Activated naive CD8-positive, alpha-beta T cell treated with anti-CD3 and anti-CD28 coated beads, Interleukin-2, amount 10 ng/mL, durations not matched to agents 7 days and 5 days (primary cell): ENCODE measurements around the gene EEF2. TPM values are rescaled to one million over a fixed set of nuclear protein-coding genes. Genes with fewer than 3 reads are reported as not detected.
A peak's percentile ranks its signal among the peaks of the same experiment; 100 is the strongest.

ENCODE experiments used
- ATAC-seq: fragments of 150-1000 bp; cut with Tn5 transposase; one replicate; pipeline ENCODE4 v1.10.0; 2021; ENCODE audit warnings: low read depth, moderate library complexity
- POLR2A ChIA-PET: fragments of 350-600 bp; sonication (Branson Sonifier 250); formaldehyde crosslinking; loops from one replicate; lab custom pipeline; 2021; ENCODE audit warnings: antibody characterized with exemption; lab: Charles Lee
- DNase-seq: peaks from one replicate; pipeline ENCODE4 v3.0.0; 2021
- H3K27ac Mint-ChIP-seq: one replicate; pipeline ENCODE4 v1.8.0; 2022; ENCODE audit warnings: mild to moderate bottlenecking, mixed read lengths
- H3K27me3 Mint-ChIP-seq: one replicate; pipeline ENCODE4 v1.8.0; 2022; ENCODE audit warnings: mild to moderate bottlenecking, moderate library complexity, mixed read lengths
- H3K36me3 Mint-ChIP-seq: one replicate; pipeline ENCODE4 v1.8.0; 2021; ENCODE audit warnings: mild to moderate bottlenecking, mixed read lengths
- H3K4me1 Mint-ChIP-seq: one replicate; pipeline ENCODE4 v1.8.0; 2021; ENCODE audit warnings: mixed read lengths
- H3K4me3 Mint-ChIP-seq: one replicate; pipeline ENCODE4 v1.8.0; 2022; ENCODE audit warnings: mild to moderate bottlenecking, moderate library complexity, mixed read lengths
- H3K9me3 Mint-ChIP-seq: one replicate; pipeline ENCODE4 v1.8.0; 2021; ENCODE audit warnings: mixed read lengths
- total RNA-seq, 2 experiments: library from RNA; stranded (reverse); gene quantifications; one replicate each; pipeline ENCODE4 v1.2.3, GENCODE V29; 2021

Gene EEF2
- total RNA-seq, result 1,000 to 10,000 TPM; 1,510 to 1,513 TPM

DNA sequence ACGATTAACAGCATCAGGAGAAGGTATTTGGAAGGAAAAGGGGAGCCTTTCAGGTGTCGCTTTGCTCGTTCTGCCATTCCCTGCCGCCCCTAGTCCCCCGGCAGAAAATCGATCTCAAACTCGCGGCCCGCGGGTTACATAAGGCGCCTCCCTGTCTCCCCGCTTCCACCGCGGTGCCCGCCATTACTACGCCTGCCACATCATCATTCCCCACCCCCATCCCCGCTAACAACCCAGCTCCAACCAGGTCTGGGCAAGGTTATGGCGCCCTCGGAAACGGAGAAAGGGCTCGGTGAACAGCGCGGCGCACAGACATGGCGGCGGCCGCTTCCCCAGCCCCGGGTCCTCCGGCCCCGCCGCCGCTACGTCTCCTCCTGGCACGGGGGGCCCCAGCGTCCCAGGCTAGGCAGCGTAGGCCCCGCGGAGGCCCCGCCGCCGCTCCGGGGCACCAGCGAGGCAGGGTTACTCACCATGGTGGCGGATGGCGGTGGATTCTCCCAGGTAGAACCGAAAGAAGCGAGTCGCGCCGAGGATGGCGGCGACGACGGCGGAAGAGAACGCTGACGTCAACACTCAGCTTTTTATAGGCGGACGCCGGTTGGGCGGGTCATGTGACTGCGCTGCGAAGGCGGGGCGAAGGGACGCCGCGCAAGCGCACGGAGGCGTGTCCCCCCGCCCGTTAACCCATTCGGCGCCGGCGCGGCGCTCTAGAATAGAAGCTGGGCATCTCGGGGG, at the start of gene EEF2:
Gene EEF2 (minus strand): TSS at position 556 of the 735 bp plus-strand sequence. CDS start 83 bp downstream, at position 473.
- DNase-seq, result peak; percentile 95
- peak; percentile 51 for ATAC-seq
- no peaks in the 10 kb centered on the region for H3K9me3 Mint-ChIP-seq
- peak within 1 kb of the TSS; percentile 98 for H3K4me3 Mint-ChIP-seq
- H3K27ac Mint-ChIP-seq, result peak within 1 kb of the TSS; percentile 98
- POLR2A ChIA-PET, result interaction anchor here (0.6 to 3.2 kb wide), 35 partner anchors 8 to 709 kb away, joined by 3 to 34 read pairs (median 4); partner anchors contain the start of genes ATCAY, DAPK3, HDGFL2 and MRPL54
- peaks cover 22% of the 10 kb centered on the region for H3K4me1 Mint-ChIP-seq
- peaks cover 26% of the 10 kb centered on the region for H3K36me3 Mint-ChIP-seq
- no peaks in the 10 kb centered on the region for H3K27me3 Mint-ChIP-seq

DNA sequence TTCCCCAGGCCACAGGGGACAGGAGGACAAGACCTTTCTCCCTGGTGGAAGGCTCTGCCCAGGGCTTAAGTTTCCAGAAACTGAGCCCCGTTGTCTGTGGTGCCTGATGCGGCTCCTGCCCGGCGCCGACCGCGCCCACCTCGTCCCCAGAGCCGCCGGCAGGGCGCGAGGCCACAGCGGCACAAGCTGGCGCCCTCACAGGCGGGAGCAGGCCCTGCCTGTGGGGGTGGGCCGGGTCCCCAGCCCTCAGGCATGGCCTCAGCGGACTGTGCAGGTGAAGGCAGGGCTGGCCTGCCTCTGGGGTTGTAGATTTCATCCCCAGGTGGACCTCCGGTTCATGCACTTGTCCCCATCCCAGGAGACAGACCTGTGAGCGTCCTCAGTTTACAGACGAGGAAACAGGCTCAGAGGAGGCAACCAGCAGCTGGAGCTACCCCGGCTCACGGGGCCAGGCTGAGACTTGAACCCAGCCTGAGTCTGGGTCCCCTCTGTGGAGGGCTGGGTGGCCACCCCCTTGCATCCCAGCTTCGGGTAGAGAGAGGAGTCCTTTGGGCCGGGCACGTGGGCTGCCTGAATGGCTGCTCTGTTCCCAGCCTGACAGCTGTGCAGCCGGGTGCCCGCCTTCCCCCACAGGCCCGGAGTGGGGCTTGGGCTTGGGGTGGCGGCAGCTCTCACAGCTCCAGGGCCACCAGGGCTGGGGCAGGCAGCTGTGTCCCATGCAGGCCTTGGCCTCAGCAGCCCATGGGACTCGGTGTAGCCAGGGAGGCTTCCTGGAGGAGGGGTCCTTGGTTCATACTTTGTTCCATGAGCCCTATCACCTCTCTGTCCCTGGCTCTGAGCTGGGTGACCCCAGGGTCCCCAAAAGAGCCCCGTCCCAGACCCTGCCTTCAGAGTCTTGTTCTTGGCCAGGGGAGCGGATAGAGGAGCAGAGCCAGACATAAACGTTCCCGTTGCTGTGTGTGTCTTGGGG, 49.1 kb upstream of the EEF2 start:
- H3K36me3 Mint-ChIP-seq, result peaks cover 2% of the 10 kb centered on the region
- ATAC-seq (no peak), DNase-seq (no peak)
- peak overlapping the region; percentile 32 for H3K27ac Mint-ChIP-seq
- no peaks in the 10 kb centered on the region for H3K9me3 Mint-ChIP-seq
- H3K4me1 Mint-ChIP-seq, result no peaks in the 10 kb centered on the region
- POLR2A ChIA-PET, result no interaction called here
- no peaks in the 10 kb centered on the region for H3K27me3 Mint-ChIP-seq
- H3K4me3 Mint-ChIP-seq, result no peak overlapping the region

DNA sequence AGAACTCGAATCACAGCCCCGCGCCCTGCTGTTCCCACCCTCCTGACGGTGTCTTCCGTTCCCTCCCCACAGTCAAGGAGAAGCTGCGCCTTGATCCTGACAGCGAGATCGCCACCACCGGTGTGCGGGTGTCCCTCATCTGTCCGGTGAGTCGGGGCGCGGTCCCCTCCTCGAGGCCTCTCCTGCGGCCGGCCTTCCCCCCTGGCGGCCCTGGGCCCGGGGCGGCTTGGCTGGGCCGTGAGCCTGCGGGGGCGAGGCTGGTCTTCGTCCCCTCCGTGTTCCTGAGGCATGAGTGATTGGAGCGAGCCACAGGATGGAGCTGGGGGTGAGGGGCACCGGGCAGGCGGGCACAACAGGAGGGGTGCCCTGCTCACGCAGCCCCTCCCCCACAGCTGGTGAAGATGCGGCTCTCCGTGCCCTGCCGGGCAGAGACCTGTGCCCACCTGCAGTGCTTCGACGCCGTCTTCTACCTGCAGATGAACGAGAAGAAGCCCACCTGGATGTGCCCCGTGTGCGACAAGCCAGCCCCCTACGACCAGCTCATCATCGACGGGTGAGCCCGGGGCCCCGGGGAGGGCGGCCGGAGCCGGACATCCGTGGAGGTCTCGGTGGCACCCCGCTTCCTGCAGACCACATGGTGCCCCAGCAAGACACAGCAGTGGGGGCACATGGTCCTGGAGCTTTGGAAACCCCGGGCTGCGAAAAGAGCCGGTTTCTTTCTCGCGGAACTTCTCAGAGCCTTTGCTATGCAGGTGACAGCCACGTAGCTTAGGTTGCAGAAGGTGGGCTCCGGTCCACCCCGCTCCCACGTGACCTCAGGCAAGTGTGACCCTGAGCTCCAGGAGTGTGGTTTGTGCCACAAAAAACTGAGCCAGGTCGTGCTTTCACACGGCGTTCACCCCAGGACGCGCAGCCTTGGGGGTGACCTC, 48.0 kb upstream of the EEF2 start:
- no peak overlapping the region for H3K27ac Mint-ChIP-seq
- peaks cover 2% of the 10 kb centered on the region for H3K36me3 Mint-ChIP-seq
- no peaks in the 10 kb centered on the region for H3K4me1 Mint-ChIP-seq
- no peak for DNase-seq
- no peaks in the 10 kb centered on the region for H3K9me3 Mint-ChIP-seq
- H3K27me3 Mint-ChIP-seq, result no peaks in the 10 kb centered on the region
- POLR2A ChIA-PET, result interaction anchor here (1.2 to 1.6 kb wide), 2 partner anchors 46 to 56 kb away, joined by 3 to 5 read pairs; no protein-coding TSS in a partner anchor
- H3K4me3 Mint-ChIP-seq, result no peak overlapping the region
- no peak for ATAC-seq

DNA sequence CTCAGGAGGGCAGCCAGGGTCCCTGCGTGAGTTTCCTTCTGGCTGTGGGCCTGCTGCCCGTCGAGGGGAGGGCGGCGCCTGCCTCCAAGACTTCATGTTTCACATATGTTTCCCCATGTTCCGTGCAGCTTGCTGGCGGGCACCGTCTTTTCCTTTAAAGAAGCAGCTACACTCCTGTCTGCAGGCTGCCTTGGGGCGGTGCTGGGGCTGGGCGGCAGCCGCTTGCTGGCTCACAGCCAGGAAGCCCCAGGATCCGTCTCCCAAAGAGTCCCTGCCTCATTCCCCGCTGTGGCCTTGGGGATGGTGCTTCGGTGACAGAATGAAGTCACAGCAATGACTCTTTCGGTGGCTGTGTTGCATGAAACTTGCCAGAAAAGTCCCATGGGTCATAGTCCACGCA, 47.2 kb upstream of the EEF2 start:
- H3K27ac Mint-ChIP-seq, result no peak overlapping the region
- no peaks in the 10 kb centered on the region for H3K36me3 Mint-ChIP-seq
- ATAC-seq (no peak), DNase-seq (no peak)
- H3K4me3 Mint-ChIP-seq, result no peak overlapping the region
- H3K9me3 Mint-ChIP-seq, result no peaks in the 10 kb centered on the region
- no peaks in the 10 kb centered on the region for H3K27me3 Mint-ChIP-seq
- POLR2A ChIA-PET, result interaction anchor here (1.2 to 1.6 kb wide), 2 partner anchors 45 to 57 kb away, joined by 3 to 5 read pairs; no protein-coding TSS in a partner anchor
- no peaks in the 10 kb centered on the region for H3K4me1 Mint-ChIP-seq

DNA sequence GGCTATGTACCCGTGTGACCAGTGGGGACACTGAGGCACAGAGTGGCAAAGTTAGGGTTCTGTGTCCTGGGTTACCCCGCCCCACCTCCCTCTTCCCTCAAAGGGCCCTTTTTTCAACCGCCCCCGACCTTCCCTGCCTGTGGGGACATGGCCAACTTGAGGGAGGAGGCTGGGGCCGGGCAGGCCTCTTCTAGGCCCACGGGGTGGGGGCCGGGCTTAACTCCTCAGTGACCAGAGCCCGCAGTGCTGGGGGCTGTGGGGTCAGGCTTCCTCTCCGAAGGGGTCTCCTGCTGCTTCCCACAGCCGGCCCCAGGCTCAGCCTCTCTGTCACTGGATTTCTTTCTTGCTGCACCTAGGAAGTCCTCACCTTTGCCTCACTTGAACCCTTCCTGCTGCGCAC, 46.2 kb upstream of the EEF2 start:
- POLR2A ChIA-PET, result no interaction called here
- Mint-ChIP-seq H3K9me3 (no peaks in the 10 kb centered on the region), H3K27ac (no peak overlapping the region)

DNA sequence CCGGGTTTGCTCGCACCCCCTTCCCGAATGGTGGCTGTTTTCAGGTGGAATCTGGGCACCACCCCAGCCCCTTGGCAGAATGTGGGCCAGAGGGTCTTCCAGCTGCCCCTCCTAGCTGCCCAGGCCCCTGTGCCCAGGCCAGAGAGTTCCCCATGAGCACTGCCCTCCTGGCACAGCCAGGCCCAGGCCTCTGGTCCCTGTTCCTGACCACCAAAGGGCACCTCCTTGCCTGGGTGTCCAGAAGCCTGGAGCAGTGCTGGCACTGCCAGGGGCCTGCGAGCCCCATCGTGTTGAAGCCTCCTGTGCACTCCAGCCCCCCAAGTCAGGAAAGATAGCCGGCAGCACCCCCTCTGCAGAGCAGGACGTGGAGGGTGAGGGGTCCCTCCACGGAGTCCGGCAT, 45.7 kb upstream of the EEF2 start:
- Mint-ChIP-seq H3K27me3 (no peaks in the 10 kb centered on the region), H3K27ac (no peak overlapping the region), H3K4me1 (no peaks in the 10 kb centered on the region), H3K9me3 (no peaks in the 10 kb centered on the region), H3K36me3 (peaks cover 2% of the 10 kb centered on the region), H3K4me3 (no peak overlapping the region)
- ATAC-seq, result no peak
- no peak for DNase-seq
- POLR2A ChIA-PET, result no interaction called here

More for the DNA sequence above, 46.2 kb upstream of the EEF2 start:
- DNase-seq, result no peak
- Mint-ChIP-seq H3K4me1 (no peaks in the 10 kb centered on the region), H3K4me3 (no peak overlapping the region), H3K36me3 (no peaks in the 10 kb centered on the region), H3K27me3 (no peaks in the 10 kb centered on the region)
- ATAC-seq, result no peak

DNA sequence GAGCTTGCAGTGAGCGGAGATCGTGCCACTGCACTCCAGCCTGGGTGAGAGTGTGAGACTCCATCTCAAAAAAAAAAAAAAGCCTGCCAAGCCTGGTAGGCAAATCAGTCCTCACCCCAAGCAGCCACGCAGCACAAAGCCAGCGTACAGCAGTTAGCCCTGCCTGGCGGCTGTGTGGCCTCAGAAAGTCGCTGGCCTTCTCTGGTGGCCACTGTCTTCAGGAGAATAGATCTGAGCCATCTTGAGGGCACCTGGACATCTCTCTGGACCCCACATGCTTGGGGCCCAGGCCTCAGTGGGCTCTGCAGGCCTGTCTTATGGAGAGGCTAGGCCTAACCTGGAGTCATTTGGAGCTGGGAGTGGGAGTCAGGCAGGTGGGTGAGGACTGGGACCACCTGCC, 45.3 kb upstream of the EEF2 start:
- H3K36me3 Mint-ChIP-seq, result peaks cover 2% of the 10 kb centered on the region
- DNase-seq (no peak), ATAC-seq (no peak)
- no peak overlapping the region for H3K4me3 Mint-ChIP-seq
- H3K9me3 Mint-ChIP-seq, result no peaks in the 10 kb centered on the region
- POLR2A ChIA-PET, result no interaction called here
- no peaks in the 10 kb centered on the region for H3K4me1 Mint-ChIP-seq
- no peaks in the 10 kb centered on the region for H3K27me3 Mint-ChIP-seq
- no peak overlapping the region for H3K27ac Mint-ChIP-seq

DNA sequence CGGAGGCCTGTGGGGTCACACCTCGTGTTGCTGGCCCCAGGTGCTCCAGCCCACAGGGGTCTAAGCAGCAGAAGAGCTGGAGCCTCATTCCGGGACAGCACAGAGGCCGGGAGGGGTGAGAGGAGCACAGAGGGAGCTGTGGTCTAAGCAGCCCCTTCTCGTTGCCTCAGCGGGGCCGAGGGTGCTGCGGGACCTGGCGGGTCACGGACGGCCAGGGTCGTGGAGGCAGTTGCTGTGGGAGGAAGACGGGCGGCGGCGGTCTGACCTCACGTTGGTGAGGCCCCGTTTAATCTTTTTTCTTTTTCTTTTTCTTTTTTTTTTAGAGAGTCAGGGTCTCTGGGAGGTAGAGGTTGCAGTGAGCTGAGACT, 44.0 kb upstream of the EEF2 start:
- no peaks in the 10 kb centered on the region for H3K9me3 Mint-ChIP-seq
- POLR2A ChIA-PET, result interaction anchor here (0.7 to 1.0 kb wide), 2 partner anchors 44 to 656 kb away, joined by 3 to 4 read pairs; partner anchors contain the start of gene EEF2
- peaks cover 5% of the 10 kb centered on the region for H3K36me3 Mint-ChIP-seq
- H3K4me3 Mint-ChIP-seq, result no peak overlapping the region
- ATAC-seq, result no peak
- H3K27me3 Mint-ChIP-seq, result no peaks in the 10 kb centered on the region
- no peaks in the 10 kb centered on the region for H3K4me1 Mint-ChIP-seq
- H3K27ac Mint-ChIP-seq, result no peak overlapping the region
- no peak for DNase-seq

DNA sequence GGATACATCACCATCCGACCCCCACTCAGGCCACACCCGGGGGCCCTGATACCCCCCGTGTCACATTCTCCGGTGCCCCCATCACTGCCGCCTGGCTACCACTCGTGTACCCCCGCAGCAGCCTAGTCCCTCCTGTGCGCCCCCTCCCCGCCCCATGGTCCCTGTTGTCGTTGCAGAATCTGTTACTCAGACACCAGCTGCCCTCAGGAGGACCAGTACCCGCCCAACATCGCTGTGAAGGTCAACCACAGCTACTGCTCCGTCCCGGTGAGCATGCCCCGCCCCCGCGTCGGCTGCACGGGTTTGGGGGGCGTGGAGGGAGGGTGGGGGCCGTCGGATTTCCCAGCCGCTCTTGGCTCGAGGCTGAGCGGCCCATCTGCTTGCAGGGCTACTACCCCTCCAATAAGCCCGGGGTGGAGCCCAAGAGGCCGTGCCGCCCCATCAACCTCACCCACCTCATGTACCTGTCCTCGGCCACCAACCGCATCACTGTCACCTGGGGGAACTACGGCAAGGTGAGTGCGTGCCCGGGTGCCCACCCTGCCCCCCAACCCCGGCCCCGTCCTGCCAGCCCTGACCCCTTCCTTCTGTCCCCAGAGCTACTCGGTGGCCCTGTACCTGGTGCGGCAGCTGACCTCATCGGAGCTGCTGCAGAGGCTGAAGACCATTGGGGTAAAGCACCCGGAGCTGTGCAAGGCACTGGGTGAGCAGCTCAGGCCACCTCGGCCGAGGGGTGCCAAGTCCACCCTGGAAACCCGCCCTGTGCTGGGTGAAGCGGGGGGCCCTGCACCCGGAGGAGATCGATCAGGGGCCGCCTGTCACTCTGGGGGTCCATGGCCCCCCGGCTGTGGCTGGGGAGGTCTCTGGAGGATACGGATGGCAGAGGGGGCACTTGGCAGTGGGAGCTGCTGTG, 43.3 kb upstream of the EEF2 start:
- DNase-seq (no peak), ATAC-seq (no peak)
- Mint-ChIP-seq H3K9me3 (no peaks in the 10 kb centered on the region), H3K4me1 (no peaks in the 10 kb centered on the region), H3K27ac (no peak overlapping the region), H3K27me3 (no peaks in the 10 kb centered on the region), H3K4me3 (no peak overlapping the region), H3K36me3 (peaks cover 6% of the 10 kb centered on the region)
- POLR2A ChIA-PET, result interaction anchor here (0.7 to 1.0 kb wide), 2 partner anchors 43 to 655 kb away, joined by 3 to 4 read pairs; partner anchors contain the start of gene EEF2

DNA sequence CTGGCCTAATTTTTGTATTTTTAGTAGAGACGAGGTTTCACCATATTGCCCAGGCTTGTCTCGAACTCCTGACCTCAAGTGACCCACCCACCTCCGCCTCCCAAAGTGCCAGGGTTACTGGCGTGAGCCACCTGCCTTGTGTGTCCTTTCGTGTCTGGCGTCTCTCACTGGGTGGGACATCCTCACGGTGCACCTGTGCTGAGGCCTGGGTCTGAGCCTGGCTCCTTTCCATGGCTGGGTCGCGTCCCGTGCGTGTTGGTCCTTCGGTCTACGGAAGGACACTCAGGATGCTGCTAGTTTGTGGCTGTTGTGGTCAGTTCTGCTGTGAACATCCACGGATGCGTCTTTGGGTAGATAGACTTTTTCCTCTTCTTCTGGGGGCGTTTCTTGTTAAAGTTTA, 41.9 kb upstream of the EEF2 start:
- DNase-seq, result no peak
- Mint-ChIP-seq H3K27me3 (no peaks in the 10 kb centered on the region), H3K36me3 (peaks cover 6% of the 10 kb centered on the region), H3K4me3 (no peak overlapping the region), H3K9me3 (peaks cover under 1% of the 10 kb centered on the region), H3K4me1 (no peaks in the 10 kb centered on the region), H3K27ac (no peak overlapping the region)
- no peak for ATAC-seq
- POLR2A ChIA-PET, result no interaction called here

DNA sequence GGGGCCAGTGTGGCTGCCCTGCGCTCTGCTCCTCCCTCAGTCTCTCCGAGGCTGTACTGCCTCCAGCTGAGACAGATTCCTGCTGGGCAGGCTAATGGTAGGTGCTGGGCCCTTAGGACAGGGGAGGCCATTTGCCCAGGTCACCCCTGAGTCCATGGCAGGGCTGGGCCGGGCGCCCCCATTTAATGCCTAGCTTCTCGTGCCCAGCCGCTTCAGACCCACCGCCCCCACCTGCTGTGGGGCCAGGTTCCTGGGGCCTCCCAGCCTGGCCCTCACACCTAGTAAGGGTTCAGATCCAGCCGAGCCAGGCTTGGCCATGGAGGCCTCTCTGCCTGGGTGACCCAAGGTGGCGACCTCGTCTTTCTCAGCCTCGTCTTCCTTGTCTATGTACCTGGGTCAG, 40.1 kb upstream of the EEF2 start:
- DNase-seq (no peak), ATAC-seq (no peak)
- POLR2A ChIA-PET, result interaction anchor here (1.6 kb wide), 1 partner anchor 38 kb away, joined by 5 read pairs; no protein-coding TSS in a partner anchor
- H3K9me3 Mint-ChIP-seq, result peaks cover 3% of the 10 kb centered on the region
- H3K4me1 Mint-ChIP-seq, result no peaks in the 10 kb centered on the region
- no peaks in the 10 kb centered on the region for H3K27me3 Mint-ChIP-seq
- H3K36me3 Mint-ChIP-seq, result peaks cover 10% of the 10 kb centered on the region
- H3K4me3 Mint-ChIP-seq, result no peak overlapping the region
- H3K27ac Mint-ChIP-seq, result no peak overlapping the region
